Liver (tissue), 9 donors: ENCODE results near the gene PSMG3. TPM values are rescaled to one million over a fixed set of nuclear protein-coding genes. Genes with fewer than 3 reads are reported as not detected.

Experiments used
- DNase-seq: peaks from one replicate; pipeline ENCODE4 v3.0.0-alpha.2; 2017; ENCODE audit warnings: low spot score
- H3K27ac ChIP-seq, 2 donors: one replicate each; pipeline ENCODE4 v1.7.0; 2013; ENCODE audit warnings: inconsistent platforms in 2 of 2, low read length in 2 of 2, control low read depth in 1 of 2, low read depth in 1 of 2, mild to moderate bottlenecking in 1 of 2
- H3K27me3 ChIP-seq, 4 donors: one replicate each; pipeline versions ENCODE4 v1.6.1 to v1.7.0; 2013; ENCODE audit warnings: low read length in 3 of 4, inconsistent platforms in 1 of 4, mild to moderate bottlenecking in 1 of 4, moderate library complexity in 1 of 4; ENCODE audit not compliant: control insufficient read depth in 4 of 4, insufficient read depth in 4 of 4
- H3K36me3 ChIP-seq, 4 donors: one replicate each; pipeline versions ENCODE4 v1.6.1 to v1.7.0; 2013; ENCODE audit warnings: low read length in 3 of 4, mild to moderate bottlenecking in 3 of 4, low read depth in 1 of 4, moderate library complexity in 1 of 4; ENCODE audit not compliant: control insufficient read depth in 4 of 4, insufficient read depth in 3 of 4
- H3K4me1 ChIP-seq, 4 donors: one replicate each; pipeline versions ENCODE4 v1.6.1 to v1.7.0; 2013; ENCODE audit warnings: low read length in 3 of 4, mild to moderate bottlenecking in 3 of 4, moderate library complexity in 1 of 4; ENCODE audit not compliant: control insufficient read depth in 4 of 4, insufficient read depth in 4 of 4
- H3K4me3 ChIP-seq, 3 donors: one replicate each; pipeline versions ENCODE4 v1.6.1 to v1.7.0; 2013; ENCODE audit warnings: low read length in 3 of 3, control low read depth in 1 of 3, low read depth in 1 of 3, mild to moderate bottlenecking in 1 of 3
- H3K9ac ChIP-seq, 2 donors: one replicate each; pipeline ENCODE4 v1.7.0; 2013; ENCODE audit warnings: low read length in 2 of 2, mild to moderate bottlenecking in 2 of 2, moderate library complexity in 2 of 2, control low read depth in 1 of 2, low read depth in 1 of 2
- H3K9me3 ChIP-seq, 4 donors: one replicate each; pipeline versions ENCODE4 v1.6.1 to v1.7.0; 2013; ENCODE audit warnings: low read length in 3 of 4; ENCODE audit not compliant: control insufficient read depth in 4 of 4
- ATF3 ChIP-seq: IDR thresholded peaks from 2 replicates; pipeline ENCODE4 v1.6.1; 2016; ENCODE audit warnings: antibody characterized with exemption
- CTCF ChIP-seq: fragments of 150-350 bp; IDR thresholded peaks from 2 replicates; pipeline ENCODE4 v1.5.1; 2017; ENCODE audit warnings: improper control_type of control experiment, low read depth, low read length; ENCODE audit not compliant: missing input control
- EGR1 ChIP-seq, 2 donors: IDR thresholded peaks; 2 replicates each; pipeline ENCODE4 v1.6.1; 2016 to 2018; ENCODE audit warnings: antibody characterized with exemption in 2 of 2, low read depth in 2 of 2
- FOXA1 ChIP-seq: IDR thresholded peaks from 2 replicates; pipeline ENCODE4 v1.6.1; 2016; ENCODE audit warnings: antibody characterized with exemption
- FOXA2 ChIP-seq: IDR thresholded peaks from 2 replicates; pipeline ENCODE4 v1.6.1; 2016; ENCODE audit warnings: antibody characterized with exemption
- GABPA ChIP-seq, 2 donors: IDR thresholded peaks in 1 of 2; conservative IDR thresholded peaks in 1 of 2; 2 replicates each; pipeline ENCODE4 v1.6.1; 2016; ENCODE audit warnings: antibody characterized with exemption in 2 of 2, mild to moderate bottlenecking in 1 of 2, moderate library complexity in 1 of 2
- HNF4A ChIP-seq, 2 donors: conservative IDR thresholded peaks; 2 replicates each; pipeline ENCODE4 v1.6.1; 2016; ENCODE audit warnings: antibody characterized with exemption in 2 of 2, mild to moderate bottlenecking in 2 of 2
- HNF4G ChIP-seq: IDR thresholded peaks from 2 replicates; pipeline ENCODE4 v1.6.1; 2016; ENCODE audit warnings: antibody characterized with exemption
- JUND ChIP-seq, 2 donors: IDR thresholded peaks; 2 replicates each; pipeline ENCODE4 v1.6.1; 2016; ENCODE audit warnings: antibody characterized with exemption in 2 of 2
- MAX ChIP-seq: IDR thresholded peaks from 2 replicates; pipeline ENCODE4 v1.6.1; 2016; ENCODE audit warnings: antibody characterized with exemption
- NR2F2 ChIP-seq: IDR thresholded peaks from 2 replicates; pipeline ENCODE4 v1.6.1; 2016; ENCODE audit warnings: antibody characterized with exemption
- RAD21 ChIP-seq, 2 donors: IDR thresholded peaks; 2 replicates each; pipeline ENCODE4 v1.6.1; 2016; ENCODE audit warnings: antibody characterized with exemption in 2 of 2, mild to moderate bottlenecking in 2 of 2
- REST ChIP-seq: IDR thresholded peaks from 2 replicates; pipeline ENCODE4 v1.6.1; 2016; ENCODE audit warnings: antibody characterized with exemption, mild to moderate bottlenecking
- RXRA ChIP-seq, 2 donors: IDR thresholded peaks; 2 replicates each; pipeline ENCODE4 v1.6.1; 2017 to 2018; ENCODE audit warnings: antibody characterized with exemption in 2 of 2, mild to moderate bottlenecking in 1 of 2
- SP1 ChIP-seq: IDR thresholded peaks from 2 replicates; pipeline ENCODE4 v1.6.1; 2018; ENCODE audit warnings: antibody characterized with exemption, mild to moderate bottlenecking
- TAF1 ChIP-seq: conservative IDR thresholded peaks from 2 replicates; pipeline ENCODE4 v1.6.1; 2016; ENCODE audit warnings: antibody characterized with exemption, mild to moderate bottlenecking
- YY1 ChIP-seq: IDR thresholded peaks from 2 replicates; pipeline ENCODE4 v1.6.1; 2016; ENCODE audit warnings: antibody characterized with exemption, mild to moderate bottlenecking
- ZBTB33 ChIP-seq: IDR thresholded peaks from 2 replicates; pipeline ENCODE4 v1.6.1; 2016; ENCODE audit warnings: antibody characterized with exemption
- WGBS: extraction: QIAGEN DNeasy Blood & Tissue Kit; methylation state at CpG from one replicate; pipeline ENCODE4 v1.1.7; 2013; 5-methylcytosine and 5-hydroxymethylcytosine counted together
- polyA plus RNA-seq, 2 donors: library from polyadenylated mRNA; stranded (reverse) in 1 of 2; unstranded in 1 of 2; fragments of 200-250 nt in 1 of 2; fragments of >200 nt in 1 of 2; fragmentation: Nextera tagmentation in 1 of 2; extraction: Ambion mirVana in 1 of 2; gene quantifications; one replicate each; pipeline versions ENCODE4 v1.2.1 to v1.2.3, GENCODE V29; 2013 to 2015
- total RNA-seq, 2 donors: library from RNA; depleted of rRNA; stranded (reverse); fragments of >200 nt; gene quantifications; one replicate each; pipeline ENCODE4 v1.2.3, GENCODE V29; 2014
- donor health status: healthy.
- donor health status: healthy.
- donor health status: healthy.
- donor health status: healthy.
- donor health status: healthy.

The PSMG3 gene
- total and polyA plus RNA-seq, 4 donors, result 10.1 to 22.4 (median 15.7) TPM

GRCh38 chr7:1539882-1540775 is 29.7 kb downstream of the PSMG3 start:
- no peak for DNase-seq
- no peak for TF ChIP-seq HNF4G
- no peak for TF ChIP-seq RAD21 (IDR thresholded peaks at IDR 0.05)
- no peak for TF ChIP-seq HNF4A (conservative IDR thresholded peaks at IDR 0.05)
- TF ChIP-seq MAX, result no peak
- no peak for TF ChIP-seq CTCF
- no peak for TF ChIP-seq RXRA (IDR thresholded peaks at IDR 0.05)
- no peak for TF ChIP-seq GABPA (IDR thresholded peaks at IDR 0.05 in 1 of 2, conservative IDR thresholded peaks at IDR 0.05 in 1 of 2)
- TF ChIP-seq JUND (IDR thresholded peaks at IDR 0.05), result no peak
- TF ChIP-seq TAF1, result no peak
- TF ChIP-seq ATF3, result no peak
- TF ChIP-seq FOXA2, result no peak
- no peak for TF ChIP-seq FOXA1
- no peak for TF ChIP-seq NR2F2
- no peak for TF ChIP-seq REST
- no peak for TF ChIP-seq ZBTB33
- no peak for TF ChIP-seq EGR1 (IDR thresholded peaks at IDR 0.05; ENCODE audit: low read depth in 2 of 2)
- no peak for TF ChIP-seq SP1
- TF ChIP-seq YY1, result no peak
- H3K27ac ChIP-seq, result no peak overlapping the region
- peaks cover 6 to 15% (median 12%) of the 10 kb centered on the region in 4 donors for H3K4me1 ChIP-seq
- no peak overlapping the region for H3K9ac ChIP-seq
- no peaks in the 10 kb centered on the region for H3K27me3 ChIP-seq
- 97% methylated on average over 73 of the region's 73 CpGs for WGBS
- H3K36me3 ChIP-seq, result peaks cover 4 to 15% (median 9%) of the 10 kb centered on the region in 4 donors
- H3K4me3 ChIP-seq, result no peak overlapping the region
- no peaks in the 10 kb centered on the region for H3K9me3 ChIP-seq
